WTC11 (cell line): ENCODE data around the gene NALCN.

Experiments
- CREB1 ChIP-seq: sonication (generic); formaldehyde crosslinking; IDR thresholded peaks from 2 replicates; pipeline ENCODE4 v1.8.0; 2023; ENCODE audit warnings: mild to moderate bottlenecking, missing genetic modification reagents
- CTCF ChIP-seq: fragments of 200-600 bp; IDR thresholded peaks from 2 replicates; pipeline ENCODE4 v1.8.0; 2022; ENCODE audit warnings: antibody characterized with exemption
- NFYB ChIP-seq: sonication (generic); formaldehyde crosslinking; conservative IDR thresholded peaks from 2 replicates; pipeline ENCODE4 v1.8.0; 2022; ENCODE audit warnings: low read depth, missing genetic modification reagents
- TF ChIP-seq, protein P1 (sequence below): fragments of 250-450 bp; sonication (Bioruptor Pico); conservative IDR thresholded peaks from 2 replicates; pipeline ENCODE4 v1.9.0; 2021; ENCODE audit warnings: mild to moderate bottlenecking

DNA sequence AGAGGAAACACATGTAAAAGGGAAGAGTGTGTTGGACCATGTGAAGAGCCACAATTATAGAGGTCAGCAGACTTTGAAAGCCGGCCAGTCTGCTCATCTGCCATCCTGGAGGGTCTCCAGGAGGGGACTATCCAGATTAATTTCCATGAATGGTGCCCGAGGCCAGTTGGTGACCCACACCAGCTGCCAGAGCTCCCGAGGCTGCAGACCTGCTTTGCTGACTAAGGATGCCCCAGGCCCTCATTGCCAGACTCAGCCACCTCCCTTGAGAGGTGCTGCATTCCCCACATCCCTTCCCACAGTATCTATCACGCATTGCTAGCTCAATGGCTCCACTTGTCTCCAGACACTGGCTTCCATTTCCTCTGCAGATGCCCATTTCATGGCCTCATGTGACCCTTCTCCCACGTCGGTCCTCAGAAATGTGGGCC lies 110.3 kb downstream of the NALCN start:
- TF ChIP-seq, protein P1, sequence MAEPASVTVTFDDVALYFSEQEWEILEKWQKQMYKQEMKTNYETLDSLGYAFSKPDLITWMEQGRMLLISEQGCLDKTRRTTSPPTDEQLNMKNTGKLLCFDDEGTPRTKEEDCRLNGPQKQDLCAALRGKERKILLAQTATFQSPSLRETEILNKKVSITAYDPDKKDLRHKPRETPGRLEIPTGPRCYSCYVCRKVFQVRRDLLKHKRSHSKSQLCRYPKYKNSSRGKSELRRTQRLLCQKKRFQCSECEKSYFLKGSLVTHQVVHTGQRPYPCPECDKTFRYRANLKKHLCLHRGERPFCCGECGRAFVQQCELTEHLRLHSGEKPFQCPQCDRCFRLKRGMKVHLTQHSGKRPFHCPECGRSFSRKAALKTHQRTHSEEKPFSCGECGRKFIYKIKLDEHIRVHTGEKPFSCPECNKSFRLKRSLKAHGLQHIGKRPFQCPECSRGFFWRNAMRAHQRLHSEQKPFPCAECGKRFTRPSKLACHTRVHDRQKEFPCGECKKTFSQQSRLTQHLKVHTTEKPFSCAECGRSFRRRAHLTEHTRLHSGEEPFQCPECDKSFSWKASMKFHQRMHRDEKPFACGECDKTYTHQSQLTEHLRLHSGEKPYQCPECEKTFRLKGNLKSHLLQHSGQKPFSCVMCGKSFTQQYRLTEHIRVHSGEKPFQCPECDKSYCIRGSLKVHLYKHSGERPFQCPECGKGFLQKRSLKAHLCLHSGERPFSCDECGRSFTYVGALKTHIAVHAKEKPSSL (CRISPR knock-in tag): no peak
- no peak for TF ChIP-seq CTCF
- no peak for TF ChIP-seq NFYB (CRISPR knock-in tag)
- TF ChIP-seq CREB1 (CRISPR knock-in tag): no peak
